GM12875 (cell line): ENCODE results near the gene ITPRID1.

Experiments used
- H3K4me3 ChIP-seq: one replicate; pipeline ENCODE4 v1.5.1; 2011; ENCODE audit warnings: low read depth, low read length, control low read depth
- TF ChIP-seq, protein P1 (sequence below): IDR thresholded peaks from 2 replicates; pipeline ENCODE4 v1.5.1; 2011; ENCODE audit warnings: low read depth, mild to moderate bottlenecking, control low read depth, inconsistent platforms, low read length, moderate library complexity, borderline replicate concordance; ENCODE audit not compliant: insufficient read depth

Gene ITPRID1

GRCh38 chr7:31705377-31705776 is 191.5 kb downstream of the ITPRID1 start:
- TF ChIP-seq, protein P1, sequence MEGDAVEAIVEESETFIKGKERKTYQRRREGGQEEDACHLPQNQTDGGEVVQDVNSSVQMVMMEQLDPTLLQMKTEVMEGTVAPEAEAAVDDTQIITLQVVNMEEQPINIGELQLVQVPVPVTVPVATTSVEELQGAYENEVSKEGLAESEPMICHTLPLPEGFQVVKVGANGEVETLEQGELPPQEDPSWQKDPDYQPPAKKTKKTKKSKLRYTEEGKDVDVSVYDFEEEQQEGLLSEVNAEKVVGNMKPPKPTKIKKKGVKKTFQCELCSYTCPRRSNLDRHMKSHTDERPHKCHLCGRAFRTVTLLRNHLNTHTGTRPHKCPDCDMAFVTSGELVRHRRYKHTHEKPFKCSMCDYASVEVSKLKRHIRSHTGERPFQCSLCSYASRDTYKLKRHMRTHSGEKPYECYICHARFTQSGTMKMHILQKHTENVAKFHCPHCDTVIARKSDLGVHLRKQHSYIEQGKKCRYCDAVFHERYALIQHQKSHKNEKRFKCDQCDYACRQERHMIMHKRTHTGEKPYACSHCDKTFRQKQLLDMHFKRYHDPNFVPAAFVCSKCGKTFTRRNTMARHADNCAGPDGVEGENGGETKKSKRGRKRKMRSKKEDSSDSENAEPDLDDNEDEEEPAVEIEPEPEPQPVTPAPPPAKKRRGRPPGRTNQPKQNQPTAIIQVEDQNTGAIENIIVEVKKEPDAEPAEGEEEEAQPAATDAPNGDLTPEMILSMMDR: no peak
- H3K4me3 ChIP-seq: no peak overlapping the region

- TF ChIP-seq, protein P1: no peak
- H3K4me3 ChIP-seq: no peak overlapping the region
Observed at GRCh38 chr7:31707089-31707488, 193.2 kb downstream of the ITPRID1 start.
